ENCODE measurements around the gene SOCS1.

The SOCS1 gene

DNA sequence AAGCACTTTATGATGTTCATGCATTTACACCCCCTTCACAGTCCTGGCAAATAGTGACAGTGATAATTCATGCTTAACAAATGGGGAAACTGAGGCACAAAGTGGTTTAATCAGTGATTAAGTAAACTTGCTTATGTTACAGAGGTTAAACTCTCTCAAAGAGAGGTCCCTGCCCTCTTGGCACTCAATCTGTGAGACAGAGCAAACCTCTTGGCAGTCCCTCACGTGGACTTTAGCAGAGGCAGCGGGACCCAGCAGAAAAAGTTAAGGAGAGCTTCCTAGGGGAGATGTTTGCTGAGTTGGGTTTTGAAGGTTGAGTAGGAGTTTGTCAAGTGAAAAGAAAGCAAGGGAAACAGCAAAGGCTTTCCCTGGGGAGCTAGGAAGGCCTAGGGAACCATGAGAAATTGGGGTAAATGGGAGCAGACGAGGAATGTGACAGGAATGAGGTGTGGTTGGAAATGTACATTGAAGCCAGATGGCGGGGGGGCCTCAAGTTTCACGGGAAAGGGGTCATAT is 10.7 kb downstream of the SOCS1 start:
- DNase-seq (ENCODE audit: low read depth), result no peak

DNA sequence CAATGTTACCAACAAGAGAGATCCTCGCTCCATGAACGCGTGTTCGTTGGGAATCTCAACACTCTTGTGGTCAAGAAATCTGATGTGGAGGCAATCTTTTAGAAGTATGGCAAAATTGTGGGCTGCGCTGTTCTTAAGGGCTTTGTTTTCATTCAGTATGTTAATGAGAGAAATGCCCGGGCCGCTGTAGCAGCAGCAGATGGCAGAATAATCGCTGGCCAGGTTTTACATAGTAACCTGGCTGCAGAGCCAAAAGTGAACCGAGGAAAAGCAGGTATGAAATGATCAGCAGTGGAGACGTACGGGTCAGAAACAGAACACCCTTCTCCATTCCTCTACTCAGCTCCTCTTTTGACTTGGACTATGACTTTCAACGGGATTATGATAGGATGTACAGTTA is 13.3 kb downstream of the SOCS1 start:
- DNase-seq (ENCODE audit: low read depth), result no peak

DNA sequence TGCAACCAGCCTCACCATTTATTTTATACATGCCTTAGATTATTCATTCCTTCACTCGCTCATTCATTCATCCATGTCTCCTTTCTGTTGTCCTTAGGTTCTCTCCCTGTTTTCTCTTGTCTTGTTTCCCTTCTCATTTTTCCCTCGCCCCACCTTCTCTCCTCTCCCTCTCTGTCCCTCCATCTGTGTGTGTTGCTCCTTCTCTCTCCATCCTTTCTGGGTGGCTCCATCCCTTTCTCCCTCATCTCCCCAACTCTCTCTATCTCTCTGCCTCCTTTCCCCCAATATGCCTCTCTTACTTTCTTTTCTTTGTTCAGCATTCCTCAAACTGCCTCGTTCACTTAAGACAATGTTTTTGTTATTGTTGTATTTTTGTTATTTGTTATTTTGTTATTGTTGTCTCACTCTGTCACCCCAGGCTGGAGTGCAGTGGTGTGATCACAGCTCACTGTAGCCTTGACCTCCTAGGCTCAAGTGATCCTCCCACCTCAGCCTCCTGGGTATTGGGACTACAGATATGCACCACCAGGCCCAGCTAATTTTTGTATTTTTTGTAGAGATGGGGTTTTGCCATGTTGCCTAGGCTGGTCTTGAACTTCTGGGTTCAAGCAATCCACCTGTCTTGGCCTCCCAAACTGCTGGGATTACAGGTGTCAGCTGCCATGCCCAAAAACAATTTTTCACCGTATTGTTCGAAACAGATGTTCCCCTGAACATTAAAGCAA is 14.4 kb downstream of the SOCS1 start:
- no peak for DNase-seq (ENCODE audit: low read depth)

DNA sequence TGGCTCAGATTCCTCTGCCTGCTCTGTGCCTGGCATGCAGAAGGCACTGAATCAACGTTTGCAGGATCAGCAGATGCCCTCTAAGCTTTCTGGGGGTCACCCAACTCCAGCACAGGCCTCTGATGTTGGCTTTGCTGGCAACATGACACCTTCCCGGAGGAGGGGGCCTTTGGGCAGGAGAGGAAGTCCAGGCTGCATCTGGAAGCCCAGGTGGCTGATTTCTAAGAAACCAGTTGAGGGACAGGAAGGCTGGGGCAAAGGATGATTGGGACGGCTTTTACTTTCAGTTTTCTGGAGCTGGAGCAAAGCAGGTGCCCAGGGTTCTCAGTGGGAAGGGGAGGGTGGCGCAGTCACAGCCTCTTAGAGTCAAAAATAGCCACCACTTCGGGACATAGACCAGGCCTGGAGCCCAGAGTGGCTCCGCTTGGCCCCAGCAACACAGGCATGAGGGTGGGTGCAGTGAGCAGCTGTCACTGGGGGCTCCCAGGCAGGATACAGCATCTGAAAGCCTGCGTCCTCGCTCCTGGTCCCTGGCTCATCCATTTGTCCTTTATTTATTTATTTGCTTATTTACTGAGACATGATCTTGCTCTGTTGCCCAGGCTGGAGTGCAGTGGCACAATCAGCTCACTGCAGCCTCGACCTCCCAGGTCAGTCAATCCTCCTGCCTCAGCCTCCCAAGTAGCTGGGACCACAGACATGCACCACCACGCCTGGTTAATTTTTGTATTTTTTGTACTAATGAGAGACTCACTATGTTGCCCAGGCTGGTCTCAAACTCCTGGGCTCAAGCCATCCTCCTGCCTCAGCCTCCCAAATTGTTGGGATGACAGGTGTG is 15.1 kb downstream of the SOCS1 start:
- no peak for DNase-seq (ENCODE audit: low read depth)

DNA sequence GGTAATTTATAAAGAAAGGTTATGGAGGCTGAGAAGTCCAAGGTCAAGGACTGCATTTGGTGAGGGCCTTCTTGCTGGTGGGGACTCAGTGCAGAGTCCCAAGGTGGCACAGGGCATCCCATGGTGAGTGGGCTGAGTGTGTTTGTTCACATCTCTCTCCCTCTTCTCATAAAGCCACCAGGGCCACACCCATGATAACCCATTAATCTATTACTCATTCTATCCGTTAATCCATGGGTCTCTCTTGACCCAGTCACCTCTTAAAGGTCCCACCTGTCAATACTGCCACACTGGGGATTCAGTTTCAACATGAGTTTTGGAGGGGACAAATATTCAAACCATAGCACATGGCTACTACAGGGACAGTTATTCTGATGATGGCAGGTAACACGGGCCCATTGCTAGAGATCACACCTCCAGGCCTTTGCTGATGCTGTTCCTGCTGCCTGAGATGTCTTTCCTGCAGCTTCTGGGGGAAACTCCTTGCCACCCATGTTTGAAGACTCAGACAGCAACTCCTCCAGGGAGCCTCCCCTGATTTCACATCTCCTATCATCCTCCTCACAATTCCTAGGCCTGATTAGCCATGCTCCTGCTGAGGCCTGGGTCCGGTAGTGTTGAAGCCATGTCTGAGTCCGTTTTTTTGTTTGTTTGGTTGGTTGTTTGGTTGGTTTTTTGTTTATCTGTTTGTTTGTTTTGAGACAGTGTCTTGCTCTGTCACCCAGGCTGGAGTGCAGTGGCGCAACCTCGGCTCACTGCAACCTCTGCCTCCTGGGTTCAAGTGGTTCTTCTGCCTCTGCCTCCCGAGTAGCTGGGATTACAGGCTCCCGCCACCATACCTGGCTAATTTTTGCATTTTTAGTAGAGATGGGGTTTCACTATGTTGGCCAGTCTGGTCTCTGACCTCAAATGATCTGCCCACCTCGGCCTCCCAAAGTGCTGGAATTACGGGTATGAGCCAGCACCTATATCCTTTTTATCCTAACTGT is 16.1 kb downstream of the SOCS1 start:
- no peak for DNase-seq (ENCODE audit: low read depth)

DNA sequence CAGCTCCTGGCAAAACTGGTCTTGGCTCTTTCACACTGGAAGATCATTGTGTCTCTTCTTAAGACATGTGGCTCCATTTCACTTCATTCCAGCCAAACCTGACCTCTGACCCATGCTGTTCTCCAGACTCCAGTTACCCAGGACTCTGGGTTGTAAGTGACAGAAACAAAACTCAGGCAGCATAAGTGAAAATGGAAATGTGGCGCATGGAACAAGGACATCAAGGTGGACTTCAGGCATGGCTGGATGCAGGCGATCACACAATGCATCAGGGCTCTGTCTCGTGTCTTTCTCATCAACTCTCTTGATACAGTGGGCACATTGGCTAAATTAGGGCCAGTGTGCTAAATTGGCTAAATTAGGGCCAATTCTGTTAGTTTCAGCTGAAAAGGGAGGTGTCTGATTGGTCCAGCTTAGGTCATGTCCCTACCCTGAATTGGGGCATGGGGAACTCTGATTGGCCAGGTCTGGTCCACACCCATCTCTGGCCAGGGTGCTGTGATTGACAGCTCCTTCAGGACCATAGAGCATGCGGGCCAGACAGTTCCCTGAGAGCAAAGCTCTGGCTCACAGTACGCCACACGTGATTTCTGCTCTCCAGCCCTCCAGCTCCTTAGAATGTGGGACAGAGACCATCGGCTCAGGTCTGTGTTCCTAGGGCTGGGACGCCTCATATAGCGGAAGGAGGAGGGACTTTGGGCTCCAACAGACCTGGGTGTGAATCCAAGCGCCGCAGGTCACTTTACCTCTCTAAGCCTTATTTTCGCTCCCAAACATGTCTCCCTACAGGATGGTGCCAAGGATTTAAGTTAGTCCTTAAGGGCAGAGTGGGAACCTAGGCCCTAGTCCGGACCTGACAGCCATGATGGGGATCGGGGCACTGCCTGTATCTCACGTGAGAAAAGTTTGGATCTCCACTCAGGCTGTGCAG is 17.5 kb downstream of the SOCS1 start:
- no peak for DNase-seq (ENCODE audit: low read depth)

DNA sequence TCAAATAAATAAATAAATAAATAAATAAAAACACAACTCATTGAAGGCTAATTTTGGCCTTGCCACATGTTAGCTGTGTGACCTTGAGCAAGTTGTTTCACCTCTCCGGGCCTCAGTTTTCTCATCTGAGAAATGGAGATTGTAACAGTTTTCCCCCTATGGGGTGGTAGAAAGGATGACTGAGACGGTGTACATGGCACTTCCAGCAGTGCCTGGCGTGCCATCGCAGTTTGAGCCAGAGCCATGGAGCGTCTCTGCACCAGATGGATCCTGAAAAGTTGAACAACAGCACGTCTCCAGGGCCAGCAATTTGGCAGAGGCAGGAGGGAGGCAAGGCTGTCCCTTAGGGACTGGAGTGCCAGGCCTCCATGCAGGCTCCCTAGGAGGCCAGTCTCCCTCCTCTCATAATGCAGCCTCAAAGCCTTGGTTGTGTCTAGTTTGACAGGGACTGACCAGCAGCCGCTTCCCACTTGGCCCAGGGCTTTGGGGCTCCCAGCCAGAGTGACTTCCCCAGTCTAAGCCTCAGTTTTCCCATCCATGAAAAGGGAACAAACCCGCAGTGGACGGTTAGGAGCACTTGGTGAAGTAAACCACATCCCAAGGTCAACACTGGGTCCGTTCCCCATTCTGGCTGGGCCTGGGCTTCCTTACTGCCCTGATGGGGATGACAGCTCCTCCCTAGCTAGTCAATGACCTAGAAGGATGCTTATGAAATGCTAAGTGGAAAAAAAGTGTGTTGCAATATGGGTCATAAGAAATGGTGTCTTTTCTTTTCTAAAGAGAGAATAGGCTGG is 19.3 kb downstream of the SOCS1 start:
- no peak for DNase-seq (ENCODE audit: low read depth)

DNA sequence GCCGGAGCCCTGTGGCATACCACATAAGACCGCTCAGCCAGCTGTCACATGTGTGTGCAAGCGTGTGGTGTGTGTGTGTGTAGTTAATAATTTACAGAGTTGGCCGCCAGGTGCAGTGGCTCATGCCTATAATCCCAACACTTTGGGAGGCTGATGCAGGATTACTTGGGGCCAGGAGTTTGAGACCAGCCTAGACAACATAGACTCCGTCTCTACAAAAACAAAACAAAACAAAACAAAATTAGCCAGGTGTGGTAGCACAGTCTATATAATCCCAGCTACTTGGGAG is 20.4 kb downstream of the SOCS1 start:
- DNase-seq (ENCODE audit: low read depth), result no peak

DNA sequence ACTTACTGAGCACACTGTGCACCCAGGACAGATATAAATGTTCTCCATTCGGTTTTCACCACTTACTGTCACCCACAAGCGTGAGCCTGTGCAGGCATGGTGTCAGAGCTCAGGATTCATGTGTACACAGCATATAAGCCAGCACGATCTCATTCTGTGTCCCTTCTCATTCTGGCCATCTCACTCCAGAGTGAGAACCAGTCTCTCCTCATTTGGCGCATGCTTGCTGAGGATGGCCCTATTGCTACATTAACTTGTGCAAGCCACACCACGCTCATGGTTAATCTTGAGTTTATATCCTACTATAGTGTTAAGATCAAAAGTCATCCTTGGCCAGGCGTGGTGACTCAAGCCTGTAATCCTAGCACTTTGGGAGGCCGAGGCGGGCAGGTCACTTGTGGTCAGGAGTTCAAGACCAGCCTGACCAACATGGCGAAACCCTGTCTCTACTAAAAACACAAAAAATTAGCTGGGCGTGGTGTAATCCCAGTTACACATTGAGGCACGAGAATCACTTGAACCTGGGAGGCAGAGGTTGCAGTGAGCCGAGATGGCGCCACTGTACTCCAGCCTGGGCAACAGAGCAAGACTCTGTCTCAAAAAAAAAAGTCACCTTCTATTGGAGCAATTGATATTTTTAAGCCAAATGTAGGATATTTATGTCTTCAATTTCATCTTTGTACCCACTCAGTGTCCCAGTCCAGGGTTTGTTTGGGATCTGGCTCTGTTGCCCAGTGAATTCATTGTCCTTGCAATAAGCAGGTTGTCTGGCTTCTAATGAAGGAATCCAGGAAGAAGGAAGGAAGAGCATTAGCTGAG is 20.9 kb downstream of the SOCS1 start:
- no peak for DNase-seq (ENCODE audit: low read depth)

DNA sequence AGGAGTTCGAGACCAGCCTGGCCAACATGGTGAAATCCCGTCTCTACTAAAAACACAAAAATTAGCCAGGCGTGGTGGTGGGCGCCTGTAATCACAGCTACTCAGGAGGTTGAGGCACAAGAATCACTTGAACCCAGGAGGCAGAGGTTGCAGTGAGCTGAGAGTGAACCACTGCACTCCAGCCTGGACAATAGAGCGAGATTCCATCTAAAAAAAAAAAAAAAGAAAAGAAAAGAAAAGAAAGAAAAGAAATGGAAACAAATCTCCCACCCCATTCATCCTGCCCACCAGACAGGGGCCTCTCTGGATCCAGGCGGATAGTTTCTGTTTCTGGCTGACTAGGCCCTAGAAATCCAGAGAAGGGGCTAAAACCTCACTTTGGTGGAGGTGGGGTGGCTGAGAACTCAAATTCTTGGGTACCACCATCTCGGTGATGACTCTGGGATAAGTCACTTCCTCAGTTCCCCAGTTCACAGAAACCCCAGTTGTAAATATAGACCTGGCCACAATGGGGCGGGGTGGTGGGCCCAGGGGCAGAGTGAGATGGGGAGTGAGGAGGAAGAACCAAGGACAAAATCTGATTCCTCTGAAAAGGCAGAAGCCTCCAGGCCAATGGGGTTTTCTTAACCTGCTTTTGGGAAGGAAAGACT is 22.2 kb downstream of the SOCS1 start:
- no peak for DNase-seq (ENCODE audit: low read depth)

DNA sequence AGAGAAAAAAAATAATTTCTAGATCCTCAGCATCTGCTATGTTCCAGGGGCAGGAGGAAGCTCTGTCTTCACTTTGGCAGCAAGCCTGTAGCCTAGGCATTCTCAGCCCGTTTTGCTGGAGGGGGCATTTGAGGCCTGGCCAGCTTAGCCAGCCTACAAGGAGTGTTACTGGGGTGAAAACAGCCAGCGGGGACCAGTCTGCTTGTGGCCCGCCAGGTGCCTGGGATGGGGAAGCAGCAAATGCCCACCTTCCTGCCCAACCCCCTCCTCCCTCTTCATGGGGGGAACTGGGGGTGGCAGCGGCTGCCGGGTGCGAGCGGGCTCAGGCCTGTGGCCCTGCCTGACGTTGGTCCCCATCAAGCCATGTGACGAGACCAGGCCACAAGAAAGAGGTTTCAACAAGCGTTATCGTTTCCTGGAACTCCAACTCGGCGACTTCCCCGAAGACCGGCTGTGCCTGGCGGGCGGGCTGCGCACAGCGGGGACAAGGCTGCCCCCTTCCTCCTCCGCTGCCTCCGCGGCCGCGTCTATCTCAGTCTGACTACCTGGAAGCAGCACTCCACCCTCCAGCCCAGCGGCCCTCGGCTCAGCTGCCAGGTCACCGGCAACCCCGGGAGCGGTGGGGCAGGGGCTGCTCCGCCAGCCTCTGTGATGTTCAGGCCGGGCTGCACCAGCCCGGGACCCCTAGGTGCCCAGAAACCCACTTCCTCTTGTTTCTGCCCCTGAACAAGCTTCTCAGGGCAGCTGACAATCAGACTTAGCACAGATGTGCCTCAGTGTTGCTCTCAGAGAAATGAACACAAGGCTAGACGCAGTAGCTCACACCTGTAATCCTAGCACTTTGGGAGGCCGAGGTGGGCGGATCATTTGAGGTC is 22.9 kb downstream of the SOCS1 start:
- no peak for DNase-seq (ENCODE audit: low read depth)

DNA sequence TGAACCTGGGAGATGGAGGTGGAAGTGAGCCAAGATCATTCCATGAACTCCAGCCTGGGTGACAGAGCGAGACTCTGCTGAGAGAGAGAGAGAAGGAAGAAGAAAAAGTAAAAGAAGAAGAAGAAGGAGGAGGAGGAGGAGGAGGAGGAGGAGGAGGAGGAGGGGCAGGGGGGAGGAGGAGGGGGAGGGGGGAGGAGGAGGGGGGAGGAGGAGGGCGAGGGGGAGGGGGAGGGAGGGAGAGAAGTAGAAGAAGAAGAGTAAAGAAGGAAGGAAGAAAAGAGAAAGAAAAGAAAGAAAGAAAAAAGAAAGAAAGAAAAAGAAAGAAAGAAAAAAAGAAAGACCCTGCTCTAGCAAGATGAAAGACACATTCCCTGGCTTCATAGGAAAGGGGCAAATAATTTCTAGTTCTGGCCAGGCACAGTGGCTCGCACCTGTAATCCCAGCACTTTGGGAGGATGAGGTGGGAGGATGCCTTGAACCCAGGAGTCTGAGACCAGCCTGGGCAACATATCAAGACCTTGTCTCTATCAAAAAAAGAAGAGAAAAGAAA is 23.6 kb downstream of the SOCS1 start:
- DNase-seq (ENCODE audit: low read depth), result no peak

DNA sequence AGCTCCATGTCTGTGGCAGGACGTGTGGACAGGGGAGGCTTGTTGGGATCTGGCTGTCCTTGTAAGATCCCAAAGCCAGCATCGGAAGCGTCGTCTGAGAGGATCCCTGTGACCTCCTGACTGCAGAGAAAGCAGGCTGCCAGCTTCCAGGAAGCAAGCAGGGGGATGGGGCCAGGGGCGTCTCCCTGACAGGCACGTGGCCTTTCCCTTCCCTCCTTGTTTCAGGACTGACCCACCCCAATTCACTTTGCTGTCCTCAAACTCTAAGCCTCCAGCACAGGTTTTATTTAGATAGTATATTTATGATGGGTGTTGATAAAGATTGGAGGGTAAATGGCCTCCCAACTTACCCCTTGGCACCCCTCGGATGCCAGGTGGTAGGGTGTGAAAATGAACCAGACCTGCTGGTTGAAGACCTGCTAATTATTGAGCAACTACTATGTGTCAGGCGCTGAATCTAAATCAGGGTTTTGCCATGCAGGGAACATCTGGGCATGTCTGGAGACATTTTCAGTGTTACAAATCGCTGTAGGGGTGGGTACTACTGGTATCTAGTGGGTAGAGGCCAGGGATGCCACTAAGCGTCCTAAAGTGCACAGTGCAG is 24.5 kb downstream of the SOCS1 start:
- DNase-seq (ENCODE audit: low read depth), result no peak

DNA sequence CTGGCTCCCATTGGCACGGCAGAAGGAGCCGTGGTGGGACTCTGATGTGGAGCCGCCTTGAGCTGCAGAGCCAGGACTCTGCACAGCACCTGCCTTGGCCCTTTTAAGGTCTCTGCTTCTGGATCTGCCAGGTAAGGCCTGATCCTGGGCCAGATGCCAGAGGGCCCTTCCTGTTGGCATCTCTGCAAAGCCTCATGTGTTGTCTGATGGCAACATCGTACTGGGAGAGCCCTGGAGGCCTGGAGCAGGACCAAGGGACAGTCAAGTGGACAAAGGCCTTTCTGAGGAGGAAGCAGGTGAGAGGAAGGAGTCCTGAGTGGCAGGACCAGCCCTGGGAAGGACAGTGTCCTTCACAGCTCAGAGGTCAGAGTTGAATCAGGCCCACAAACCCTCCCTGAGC is 26.1 kb downstream of the SOCS1 start:
- no peak for DNase-seq (ENCODE audit: low read depth)

DNA sequence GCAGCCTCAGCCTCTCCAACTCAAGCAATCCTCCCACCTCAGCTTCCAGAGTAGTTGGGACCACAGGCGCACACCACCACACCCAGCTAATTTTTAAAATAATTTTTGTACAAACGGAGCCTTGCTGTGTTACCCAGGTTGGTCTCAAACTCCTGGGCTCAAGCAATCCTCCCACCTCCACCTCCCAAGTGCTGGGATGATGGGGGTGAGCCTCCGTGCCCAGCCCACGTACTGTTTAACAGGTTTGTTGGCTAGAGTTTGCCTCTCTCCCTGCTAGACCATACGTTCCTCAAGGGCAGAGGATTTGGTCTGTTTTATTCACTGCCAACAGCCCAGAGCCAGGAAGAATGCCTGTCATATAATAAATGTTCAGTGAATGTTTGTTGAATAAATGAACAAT is 26.6 kb downstream of the SOCS1 start:
- no peak for DNase-seq (ENCODE audit: low read depth)

DNA sequence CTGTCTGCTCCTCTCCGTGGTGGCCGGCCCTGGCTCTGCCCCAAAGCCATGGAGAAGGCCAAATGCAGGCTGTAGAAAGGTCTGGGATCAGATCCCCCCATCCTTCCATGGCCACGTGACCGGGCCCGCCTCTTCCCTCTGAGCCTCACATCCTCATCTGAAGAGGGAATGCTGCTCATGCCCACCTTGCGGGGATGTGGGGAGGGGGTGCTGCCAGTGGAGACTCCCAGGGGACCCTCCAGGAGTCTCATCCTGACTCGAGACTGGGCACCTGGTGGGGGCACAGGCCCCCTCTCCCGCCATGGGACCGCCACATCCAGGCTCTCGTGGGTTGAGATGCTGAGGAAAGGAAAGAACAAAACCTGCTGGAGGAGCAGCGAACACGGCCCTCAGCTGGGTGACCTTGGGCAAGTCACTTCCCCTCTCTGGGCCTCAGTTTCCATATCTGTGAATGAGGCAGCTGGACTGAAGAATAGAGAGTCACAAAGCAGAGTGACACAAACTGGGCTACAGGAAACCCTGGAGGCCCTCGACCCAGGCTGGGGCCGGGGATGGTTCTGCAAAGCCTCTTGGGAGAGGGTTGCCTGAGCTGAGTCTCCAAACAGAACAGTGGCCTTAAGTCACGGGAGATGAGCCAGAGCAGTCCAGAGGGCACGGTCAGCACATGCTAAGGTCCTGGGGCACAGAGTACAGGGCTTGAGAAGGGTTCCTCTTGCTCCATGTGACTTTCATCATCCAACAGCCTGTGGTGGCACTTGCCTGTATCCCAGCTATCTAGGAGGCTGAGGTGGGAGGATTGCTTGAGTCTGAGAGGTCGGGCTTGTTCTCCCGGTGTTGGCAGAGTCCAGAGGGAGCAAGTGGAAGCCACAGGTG is 30.1 kb downstream of the SOCS1 start:
- DNase-seq (ENCODE audit: low read depth), result no peak
